ENCODE results near the gene NDUFS2. TPM values are rescaled to one million over a fixed set of nuclear protein-coding genes. Genes with fewer than 3 reads are reported as not detected.

The NDUFS2 gene
- total RNA-seq, 1 donor from 2014 or later = 55.2 TPM

GRCh38 chr1:161172776-161173376 lies 29.3 kb upstream of the NDUFS2 start:
- H3K9me3 Mint-ChIP-seq (ENCODE audit: low read depth) = no peaks in the 10 kb centered on the region
- peaks cover 22% of the 10 kb centered on the region for H3K36me3 Mint-ChIP-seq (ENCODE audit: low read depth)
- H3K27ac Mint-ChIP-seq (ENCODE audit: unreplicated experiment) = peak overlapping the region; percentile 88
- peaks cover 47% of the 10 kb centered on the region for H3K4me1 Mint-ChIP-seq (ENCODE audit: low read depth)
- DNase-seq (ENCODE audit: low spot score) = peak; percentile 10
- no peak for TF ChIP-seq CTCF (IDR thresholded peaks at IDR 0.05)
- no peak overlapping the region for H3K4me3 Mint-ChIP-seq (ENCODE audit: unreplicated experiment)
- H3K27me3 Mint-ChIP-seq (ENCODE audit: low read depth) = no peaks in the 10 kb centered on the region

- no peak for TF ChIP-seq CTCF (IDR thresholded peaks at IDR 0.05)
- Mint-ChIP-seq H3K27me3 (ENCODE audit: low read depth) (no peaks in the 10 kb centered on the region), H3K36me3 (ENCODE audit: low read depth) (peaks cover 22% of the 10 kb centered on the region), H3K27ac (ENCODE audit: unreplicated experiment) (peak overlapping the region; percentile 88), H3K9me3 (ENCODE audit: low read depth) (no peaks in the 10 kb centered on the region), H3K4me1 (ENCODE audit: low read depth) (peaks cover 43% of the 10 kb centered on the region), H3K4me3 (ENCODE audit: unreplicated experiment) (no peak overlapping the region)
- DNase-seq (ENCODE audit: low spot score) = peak; percentile 49
These were observed 28.5 kb upstream of the NDUFS2 start for GRCh38 chr1:161173711-161174110.

- no peak for TF ChIP-seq CTCF (IDR thresholded peaks at IDR 0.05)
- H3K27me3 Mint-ChIP-seq (ENCODE audit: low read depth) = no peaks in the 10 kb centered on the region
- no peak overlapping the region for H3K4me3 Mint-ChIP-seq (ENCODE audit: unreplicated experiment)
- no peak overlapping the region for H3K27ac Mint-ChIP-seq (ENCODE audit: unreplicated experiment)
- peaks cover 43% of the 10 kb centered on the region for H3K4me1 Mint-ChIP-seq (ENCODE audit: low read depth)
- no peaks in the 10 kb centered on the region for H3K9me3 Mint-ChIP-seq (ENCODE audit: low read depth)
- H3K36me3 Mint-ChIP-seq (ENCODE audit: low read depth) = peaks cover 19% of the 10 kb centered on the region
- no peak for DNase-seq (ENCODE audit: low spot score)
These were observed 27.3 kb upstream of the NDUFS2 start for GRCh38 chr1:161174911-161175310.

GRCh38 chr1:161175771-161176453 lies 26.3 kb upstream of the NDUFS2 start:
- Mint-ChIP-seq H3K4me3 (ENCODE audit: unreplicated experiment) (peak overlapping the region; percentile 100), H3K27me3 (ENCODE audit: low read depth) (no peaks in the 10 kb centered on the region), H3K9me3 (ENCODE audit: low read depth) (no peaks in the 10 kb centered on the region), H3K27ac (ENCODE audit: unreplicated experiment) (peak overlapping the region; percentile 84), H3K4me1 (ENCODE audit: low read depth) (peaks cover 43% of the 10 kb centered on the region), H3K36me3 (ENCODE audit: low read depth) (peaks cover 18% of the 10 kb centered on the region)
- no peak for TF ChIP-seq CTCF (IDR thresholded peaks at IDR 0.05)
- peak; percentile 69 for DNase-seq (ENCODE audit: low spot score)

GRCh38 chr1:161176468-161177111 lies 25.6 kb upstream of the NDUFS2 start:
- Mint-ChIP-seq H3K9me3 (ENCODE audit: low read depth) (no peaks in the 10 kb centered on the region), H3K36me3 (ENCODE audit: low read depth) (peaks cover 14% of the 10 kb centered on the region), H3K27me3 (ENCODE audit: low read depth) (no peaks in the 10 kb centered on the region), H3K27ac (ENCODE audit: unreplicated experiment) (peak overlapping the region; percentile 99), H3K4me1 (ENCODE audit: low read depth) (peaks cover 43% of the 10 kb centered on the region), H3K4me3 (ENCODE audit: unreplicated experiment) (peak overlapping the region; percentile 100)
- DNase-seq (ENCODE audit: low spot score) = peak; percentile 18
- TF ChIP-seq CTCF (IDR thresholded peaks at IDR 0.05) = no peak
